Measurements from ENCODE around the gene PKDCC. TPM values are rescaled to one million over a fixed set of nuclear protein-coding genes. Genes with fewer than 3 reads are reported as not detected.

Gene PKDCC
- total RNA-seq, 1 donor from 2014 or later, result 89.2 TPM

DNA sequence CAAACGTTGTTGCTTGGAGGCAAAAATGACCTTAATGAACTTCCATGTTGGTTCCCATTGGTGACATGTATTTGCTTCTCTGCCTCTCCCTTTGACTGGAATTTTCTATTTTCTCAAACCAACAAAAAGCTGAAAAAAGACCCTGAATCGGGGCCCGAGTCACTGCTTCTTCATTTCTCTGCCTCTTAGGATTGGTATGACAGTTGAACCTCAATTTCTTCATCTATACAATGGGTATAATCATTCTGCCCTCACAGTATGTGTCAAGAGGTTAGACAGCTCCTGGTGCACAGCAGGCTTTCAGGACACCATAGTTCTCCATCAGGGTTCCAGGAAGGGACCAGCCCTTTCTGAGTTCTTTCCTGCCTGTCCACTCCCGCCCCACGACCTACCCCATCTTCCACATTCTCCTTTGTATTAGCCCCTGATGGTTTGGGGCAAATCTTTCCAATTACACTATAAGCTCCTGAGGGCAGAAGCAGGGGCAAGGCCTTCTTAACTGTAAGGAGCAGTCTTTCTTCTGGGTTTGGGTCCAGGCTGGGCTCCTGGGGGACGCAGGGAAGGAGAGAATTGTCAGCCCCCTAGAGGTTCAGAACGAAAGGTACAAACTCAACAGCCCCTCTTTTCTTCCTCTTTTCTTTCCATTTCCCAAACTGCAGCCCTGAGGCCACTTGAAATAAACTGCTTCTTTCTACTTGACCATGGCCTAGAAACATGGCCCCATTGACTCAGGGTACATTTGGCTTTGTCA lies 6.3 kb upstream of the PKDCC start:
- no peak overlapping the region for H3K27ac ChIP-seq (ENCODE audit: low read depth, low read length)
- H3K9ac ChIP-seq (ENCODE audit: low read depth in 1 of 3, low read length in 3 of 3), result no peak overlapping the region
- H3K36me3 ChIP-seq (ENCODE audit: control insufficient read depth in 3 of 3, insufficient read depth in 3 of 3, low read length in 3 of 3), result no peaks in the 10 kb centered on the region
- H3K9me3 ChIP-seq (ENCODE audit: control insufficient read depth in 3 of 3, low read length in 3 of 3), result no peaks in the 10 kb centered on the region
- H3K4me3 ChIP-seq (ENCODE audit: low read length in 3 of 3), result no peak overlapping the region
- H3K27me3 ChIP-seq (ENCODE audit: control insufficient read depth in 3 of 3, insufficient read depth in 3 of 3, low read length in 3 of 3), result no peaks in the 10 kb centered on the region
- peaks cover 6 to 7% (median 6%) of the 10 kb centered on the region in 3 donors for H3K4me1 ChIP-seq (ENCODE audit: control insufficient read depth in 3 of 3, insufficient read depth in 3 of 3, low read length in 3 of 3)

GRCh38 chr2:42042631-42043355 lies 5.0 kb upstream of the PKDCC start:
- no peak overlapping the region for H3K4me3 ChIP-seq (ENCODE audit: low read length in 3 of 3)
- no peaks in the 10 kb centered on the region for H3K9me3 ChIP-seq (ENCODE audit: control insufficient read depth in 3 of 3, low read length in 3 of 3)
- no peaks in the 10 kb centered on the region for H3K36me3 ChIP-seq (ENCODE audit: control insufficient read depth in 3 of 3, insufficient read depth in 3 of 3, low read length in 3 of 3)
- no peaks in the 10 kb centered on the region for H3K27me3 ChIP-seq (ENCODE audit: control insufficient read depth in 3 of 3, insufficient read depth in 3 of 3, low read length in 3 of 3)
- no peak overlapping the region for H3K27ac ChIP-seq (ENCODE audit: low read depth, low read length)
- no peak overlapping the region for H3K9ac ChIP-seq (ENCODE audit: low read depth in 1 of 3, low read length in 3 of 3)
- H3K4me1 ChIP-seq (ENCODE audit: control insufficient read depth in 3 of 3, insufficient read depth in 3 of 3, low read length in 3 of 3), result peaks cover 12 to 13% (median 13%) of the 10 kb centered on the region in 3 donors

GRCh38 chr2:42043789-42044394 lies 3.9 kb upstream of the PKDCC start:
- Histone ChIP-seq H3K36me3 (ENCODE audit: control insufficient read depth in 3 of 3, insufficient read depth in 3 of 3, low read length in 3 of 3) (no peaks in the 10 kb centered on the region), H3K27ac (ENCODE audit: low read depth, low read length) (no peak overlapping the region), H3K9ac (ENCODE audit: low read depth in 1 of 3, low read length in 3 of 3) (no peak overlapping the region), H3K4me3 (ENCODE audit: low read length in 3 of 3) (no peak overlapping the region), H3K4me1 (ENCODE audit: control insufficient read depth in 3 of 3, insufficient read depth in 3 of 3, low read length in 3 of 3) (peaks cover 13 to 17% (median 13%) of the 10 kb centered on the region in 3 donors), H3K9me3 (ENCODE audit: control insufficient read depth in 3 of 3, low read length in 3 of 3) (no peaks in the 10 kb centered on the region), H3K27me3 (ENCODE audit: control insufficient read depth in 3 of 3, insufficient read depth in 3 of 3, low read length in 3 of 3) (no peaks in the 10 kb centered on the region)

DNA sequence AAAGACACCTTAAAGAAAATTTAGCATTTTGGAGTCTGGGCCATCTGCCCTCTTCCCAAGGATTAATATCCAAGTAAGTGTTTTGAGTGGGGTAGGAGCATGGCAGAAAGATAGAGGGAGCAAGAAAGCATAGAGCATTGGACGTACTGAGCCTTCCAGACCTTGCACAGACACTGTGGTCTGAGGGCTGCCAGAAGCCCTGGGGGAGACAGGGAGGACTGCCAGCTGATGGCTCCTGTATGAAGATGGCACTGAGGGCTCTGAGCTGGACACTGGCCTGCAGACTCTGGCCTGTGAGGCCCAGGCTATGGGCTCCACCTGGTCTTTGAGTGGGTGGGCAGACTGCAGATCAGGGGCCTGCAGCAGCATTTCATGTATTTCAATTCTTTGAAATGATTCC lies 2.9 kb upstream of the PKDCC start:
- H3K27ac ChIP-seq (ENCODE audit: low read depth, low read length), result no peak overlapping the region
- peaks cover 0 to 2% (median 0%) of the 10 kb centered on the region in 3 donors for H3K36me3 ChIP-seq (ENCODE audit: control insufficient read depth in 3 of 3, insufficient read depth in 3 of 3, low read length in 3 of 3)
- H3K4me1 ChIP-seq (ENCODE audit: control insufficient read depth in 3 of 3, insufficient read depth in 3 of 3, low read length in 3 of 3), result peaks cover 13 to 22% (median 14%) of the 10 kb centered on the region in 3 donors
- no peaks in the 10 kb centered on the region for H3K9me3 ChIP-seq (ENCODE audit: control insufficient read depth in 3 of 3, low read length in 3 of 3)
- H3K4me3 ChIP-seq (ENCODE audit: low read length in 3 of 3), result no peak overlapping the region
- no peak overlapping the region for H3K9ac ChIP-seq (ENCODE audit: low read depth in 1 of 3, low read length in 3 of 3)
- no peaks in the 10 kb centered on the region for H3K27me3 ChIP-seq (ENCODE audit: control insufficient read depth in 3 of 3, insufficient read depth in 3 of 3, low read length in 3 of 3)

GRCh38 chr2:42045352-42045751 lies 2.5 kb upstream of the PKDCC start:
- H3K36me3 ChIP-seq (ENCODE audit: control insufficient read depth in 3 of 3, insufficient read depth in 3 of 3, low read length in 3 of 3), result peaks cover 0 to 2% (median 0%) of the 10 kb centered on the region in 3 donors
- H3K4me1 ChIP-seq (ENCODE audit: control insufficient read depth in 3 of 3, insufficient read depth in 3 of 3, low read length in 3 of 3), result peaks cover 16 to 22% (median 16%) of the 10 kb centered on the region in 3 donors
- no peak overlapping the region for H3K4me3 ChIP-seq (ENCODE audit: low read length in 3 of 3)
- H3K27me3 ChIP-seq (ENCODE audit: control insufficient read depth in 3 of 3, insufficient read depth in 3 of 3, low read length in 3 of 3), result no peaks in the 10 kb centered on the region
- H3K9me3 ChIP-seq (ENCODE audit: control insufficient read depth in 3 of 3, low read length in 3 of 3), result no peaks in the 10 kb centered on the region
- H3K9ac ChIP-seq (ENCODE audit: low read depth in 1 of 3, low read length in 3 of 3), result no peak overlapping the region
- no peak overlapping the region for H3K27ac ChIP-seq (ENCODE audit: low read depth, low read length)

DNA sequence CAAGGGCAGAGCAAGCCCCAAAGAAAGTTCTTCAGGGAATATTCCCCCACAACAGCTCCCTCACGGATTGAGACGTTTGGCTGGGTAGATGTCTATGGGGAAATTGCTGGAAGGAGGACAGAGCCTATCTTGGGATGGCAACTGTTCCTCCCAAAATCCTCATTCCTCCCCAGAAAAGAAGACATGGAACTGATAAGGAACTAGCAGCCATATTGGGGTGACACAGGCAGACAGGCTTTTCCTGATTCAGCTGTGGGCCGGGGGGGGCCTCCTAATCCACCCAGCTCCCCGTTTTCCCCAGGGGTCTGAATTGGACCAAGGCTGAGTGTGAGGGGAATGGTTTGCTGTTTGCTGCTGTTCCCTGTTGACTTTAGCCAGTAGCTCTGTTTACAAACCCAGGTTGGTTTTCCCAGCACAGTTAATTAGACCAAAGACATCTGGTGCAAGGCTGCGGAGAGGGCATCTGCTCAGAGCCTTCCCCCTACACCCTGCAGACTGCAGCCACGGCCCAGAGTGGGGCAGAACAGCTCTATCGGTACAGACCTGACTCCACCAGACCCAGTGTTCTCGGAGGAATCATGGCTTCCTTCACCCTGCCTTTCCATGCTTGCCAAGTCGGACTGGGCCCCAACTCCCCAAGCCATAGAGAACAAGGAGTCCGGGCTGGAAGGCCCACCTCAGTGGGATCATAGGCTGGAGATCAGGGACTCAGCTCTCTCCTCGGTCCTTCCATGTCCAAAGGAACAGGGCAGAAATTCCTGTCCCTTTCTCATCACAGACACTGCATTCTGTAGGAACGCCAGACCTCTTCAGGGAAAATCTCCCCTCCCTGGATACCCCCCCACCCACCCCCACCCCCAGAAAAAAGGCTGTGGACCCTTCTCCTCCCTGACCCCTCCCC lies 1.7 kb upstream of the PKDCC start:
- Histone ChIP-seq H3K27ac (ENCODE audit: low read depth, low read length) (peak overlapping the region; percentile 9), H3K36me3 (ENCODE audit: control insufficient read depth in 3 of 3, insufficient read depth in 3 of 3, low read length in 3 of 3) (peaks cover 0 to 2% (median 0%) of the 10 kb centered on the region in 3 donors), H3K9ac (ENCODE audit: low read depth in 1 of 3, low read length in 3 of 3) (peak overlapping the region in 1 of 3 donors; percentile 16), H3K4me3 (ENCODE audit: low read length in 3 of 3) (peak overlapping the region in 1 of 3 donors; percentile 30), H3K4me1 (ENCODE audit: control insufficient read depth in 3 of 3, insufficient read depth in 3 of 3, low read length in 3 of 3) (peaks cover 23 to 28% (median 23%) of the 10 kb centered on the region in 3 donors), H3K9me3 (ENCODE audit: control insufficient read depth in 3 of 3, low read length in 3 of 3) (no peaks in the 10 kb centered on the region), H3K27me3 (ENCODE audit: control insufficient read depth in 3 of 3, insufficient read depth in 3 of 3, low read length in 3 of 3) (no peaks in the 10 kb centered on the region)

DNA sequence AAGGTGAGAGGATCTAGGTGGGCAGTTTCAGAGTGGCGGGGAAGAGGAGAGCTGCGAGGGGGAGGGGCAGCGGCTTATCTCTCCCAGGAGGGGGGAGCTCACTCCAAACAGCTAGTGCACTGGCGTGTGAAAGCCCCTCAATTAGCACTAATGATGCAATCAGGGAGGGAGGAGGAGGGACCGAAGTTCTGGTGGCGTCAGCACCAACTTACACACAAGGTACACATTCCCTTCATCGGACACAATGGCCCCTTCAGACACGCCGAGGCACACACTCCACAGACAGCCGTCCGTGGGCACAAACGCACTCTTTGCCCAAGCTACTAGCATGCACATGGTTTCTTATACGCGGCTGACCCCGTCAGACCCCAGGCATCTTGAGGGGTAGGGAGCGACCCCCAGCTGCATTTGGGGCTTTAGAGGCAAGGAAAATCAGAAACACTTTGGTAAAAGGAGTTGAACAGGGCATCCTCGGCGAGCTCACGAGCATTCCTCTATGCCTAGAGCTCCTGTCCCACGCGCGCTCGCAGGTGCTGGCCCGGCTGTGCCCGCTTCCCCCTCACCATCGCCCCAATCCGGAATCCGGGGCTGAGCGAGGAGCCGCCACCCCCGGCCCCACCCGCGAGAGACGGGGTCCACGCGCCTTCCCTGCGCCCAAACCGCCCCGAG lies 868 bp upstream of the PKDCC start:
- Histone ChIP-seq H3K4me3 (ENCODE audit: low read length in 3 of 3) (peak overlapping the region; percentile 68 to 78 (median 71)), H3K27ac (ENCODE audit: low read depth, low read length) (peak overlapping the region; percentile 68), H3K4me1 (ENCODE audit: control insufficient read depth in 3 of 3, insufficient read depth in 3 of 3, low read length in 3 of 3) (peaks cover 28 to 35% (median 31%) of the 10 kb centered on the region in 3 donors), H3K27me3 (ENCODE audit: control insufficient read depth in 3 of 3, insufficient read depth in 3 of 3, low read length in 3 of 3) (no peaks in the 10 kb centered on the region), H3K9me3 (ENCODE audit: control insufficient read depth in 3 of 3, low read length in 3 of 3) (no peaks in the 10 kb centered on the region), H3K36me3 (ENCODE audit: control insufficient read depth in 3 of 3, insufficient read depth in 3 of 3, low read length in 3 of 3) (peaks cover 0 to 6% (median 2%) of the 10 kb centered on the region in 3 donors), H3K9ac (ENCODE audit: low read depth in 1 of 3, low read length in 3 of 3) (peak overlapping the region; percentile 66 to 86 (median 82))

DNA sequence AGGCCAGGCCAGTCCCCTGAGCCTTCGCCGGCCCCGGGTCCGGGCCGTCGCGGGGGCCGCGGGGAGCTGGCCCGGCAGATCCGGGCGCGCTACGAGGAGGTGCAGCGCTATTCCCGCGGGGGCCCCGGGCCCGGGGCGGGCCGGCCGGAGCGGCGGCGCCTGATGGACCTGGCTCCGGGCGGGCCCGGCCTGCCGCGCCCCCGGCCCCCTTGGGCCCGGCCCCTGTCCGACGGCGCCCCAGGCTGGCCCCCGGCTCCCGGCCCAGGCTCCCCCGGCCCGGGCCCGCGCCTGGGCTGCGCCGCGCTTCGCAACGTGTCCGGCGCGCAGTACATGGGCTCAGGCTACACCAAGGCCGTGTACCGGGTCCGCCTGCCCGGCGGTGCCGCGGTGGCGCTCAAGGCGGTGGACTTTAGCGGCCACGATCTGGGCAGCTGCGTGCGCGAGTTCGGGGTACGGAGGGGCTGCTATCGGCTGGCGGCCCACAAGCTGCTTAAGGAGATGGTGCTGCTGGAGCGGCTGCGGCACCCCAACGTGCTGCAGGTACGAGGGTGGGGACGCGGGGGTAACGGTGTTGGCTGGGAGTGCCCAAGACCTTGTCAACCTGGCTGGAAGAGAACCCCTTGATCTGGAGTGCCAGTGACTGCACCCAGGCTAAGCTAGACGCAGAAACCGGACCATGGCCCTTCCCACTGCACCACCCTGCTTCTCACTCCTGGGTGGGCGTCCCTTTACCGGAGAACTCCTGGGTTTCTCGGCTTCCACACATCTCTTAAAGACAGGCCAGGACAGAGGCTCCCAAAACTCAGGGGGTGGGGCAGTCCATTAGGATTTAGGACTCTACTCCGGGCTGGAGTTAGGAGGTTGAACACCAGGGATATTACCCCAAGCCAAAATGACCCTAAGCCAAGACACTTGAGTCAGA lies 739 bp downstream of the PKDCC start:
- peaks cover 8 to 11% (median 9%) of the 10 kb centered on the region in 3 donors for H3K36me3 ChIP-seq (ENCODE audit: control insufficient read depth in 3 of 3, insufficient read depth in 3 of 3, low read length in 3 of 3)
- H3K27ac ChIP-seq (ENCODE audit: low read depth, low read length), result peak overlapping the region; percentile 95
- peak overlapping the region; percentile 79 to 99 (median 97) for H3K9ac ChIP-seq (ENCODE audit: low read depth in 1 of 3, low read length in 3 of 3)
- no peaks in the 10 kb centered on the region for H3K9me3 ChIP-seq (ENCODE audit: control insufficient read depth in 3 of 3, low read length in 3 of 3)
- peak overlapping the region; percentile 69 to 98 (median 95) for H3K4me3 ChIP-seq (ENCODE audit: low read length in 3 of 3)
- no peaks in the 10 kb centered on the region for H3K27me3 ChIP-seq (ENCODE audit: control insufficient read depth in 3 of 3, insufficient read depth in 3 of 3, low read length in 3 of 3)
- peaks cover 42 to 50% (median 47%) of the 10 kb centered on the region in 3 donors for H3K4me1 ChIP-seq (ENCODE audit: control insufficient read depth in 3 of 3, insufficient read depth in 3 of 3, low read length in 3 of 3)
